CD4-positive, alpha-beta memory T cell (primary cell): ENCODE data around the gene USF2. TPM values are rescaled to one million over a fixed set of nuclear protein-coding genes. Genes with fewer than 3 reads are reported as not detected.

Experiments
- CTCF ChIA-PET: fragments of 350-600 bp; sonication (Branson Sonifier 250); formaldehyde crosslinking; loops from one replicate; lab custom pipeline; 2021; ENCODE audit warnings: inconsistent platforms; ENCODE audit not compliant: partially characterized antibody; lab: Charles Lee
- POLR2A ChIA-PET: fragments of 350-600 bp; sonication (Branson Sonifier 250); formaldehyde crosslinking; loops from one replicate; lab custom pipeline; 2021; ENCODE audit not compliant: partially characterized antibody; lab: Charles Lee
- DNase-seq, 5 donors: peaks; one replicate each; pipeline versions ENCODE4 v3.0.0 to v3.0.0-alpha.2; 2020 to 2022; ENCODE audit warnings: mixed read lengths in 1 of 5
- H3K27ac ChIP-seq: one replicate; pipeline ENCODE4 v1.7.0; 2013; ENCODE audit warnings: low read depth, low read length
- H3K27me3 ChIP-seq: 2 replicates; pipeline ENCODE4 v1.7.0; 2013; ENCODE audit warnings: mild to moderate bottlenecking, low read length, moderate library complexity; ENCODE audit not compliant: insufficient read depth
- H3K36me3 ChIP-seq: 2 replicates; pipeline ENCODE4 v1.7.0; 2013; ENCODE audit warnings: mild to moderate bottlenecking, low read length, moderate library complexity; ENCODE audit not compliant: insufficient read depth
- H3K4me1 ChIP-seq: 2 replicates; pipeline ENCODE4 v1.7.0; 2013; ENCODE audit warnings: mild to moderate bottlenecking, low read length, moderate library complexity; ENCODE audit not compliant: insufficient read depth
- H3K4me3 ChIP-seq, 2 donors: one replicate each; pipeline ENCODE4 v1.7.0; 2013; ENCODE audit warnings: low read length in 2 of 2, mild to moderate bottlenecking in 1 of 2
- H3K9me3 ChIP-seq, 2 donors: one replicate each; pipeline ENCODE4 v1.7.0; 2013; ENCODE audit warnings: low read length in 2 of 2, control low read depth in 1 of 2; ENCODE audit not compliant: control insufficient read depth in 1 of 2
- H3K27ac Mint-ChIP-seq, 7 donors: one replicate each; pipeline ENCODE4 v1.8.0; 2020 to 2021; ENCODE audit warnings: mixed read lengths in 7 of 7, mild to moderate bottlenecking in 6 of 7, inconsistent platforms in 3 of 7, moderate library complexity in 3 of 7
- H3K27me3 Mint-ChIP-seq, 2 donors: one replicate each; pipeline ENCODE4 v1.8.0; 2020 to 2021; ENCODE audit warnings: mixed read lengths in 2 of 2
- H3K36me3 Mint-ChIP-seq, 2 donors: one replicate each; pipeline ENCODE4 v1.8.0; 2020 to 2021; ENCODE audit warnings: mixed read lengths in 2 of 2, inconsistent platforms in 1 of 2, mild to moderate bottlenecking in 1 of 2
- H3K4me1 Mint-ChIP-seq, 4 donors: one replicate each; pipeline ENCODE4 v1.8.0; 2020 to 2021; ENCODE audit warnings: mixed read lengths in 4 of 4, mild to moderate bottlenecking in 1 of 4
- H3K4me3 Mint-ChIP-seq, 8 donors: one replicate each; pipeline ENCODE4 v1.8.0; 2020 to 2021; ENCODE audit warnings: mixed read lengths in 8 of 8, mild to moderate bottlenecking in 7 of 8, moderate library complexity in 6 of 8, inconsistent platforms in 3 of 8
- H3K9me3 Mint-ChIP-seq, 8 donors: one replicate each; pipeline ENCODE4 v1.8.0; 2020 to 2021; ENCODE audit warnings: mixed read lengths in 8 of 8, mild to moderate bottlenecking in 5 of 8, inconsistent platforms in 3 of 8, moderate library complexity in 1 of 8
- intact Hi-C: fragments of 100-400 bp; cut with micrococcal nuclease; formaldehyde crosslinking; loops from one replicate; pipeline ENCODE4 v1.15.1; 2023
- polyA plus RNA-seq, 2 donors: library from polyadenylated mRNA; unstranded; fragments of 300-500 nt; fragmentation: Illumina TruSeq; gene quantifications; one replicate each; pipeline ENCODE4 v1.2.3, GENCODE V29; 2021
- total RNA-seq, 2 experiments: library from RNA; stranded (reverse); gene quantifications; one replicate each; pipeline ENCODE4 v1.2.3, GENCODE V29; 2021

The USF2 gene
- total and polyA plus RNA-seq, 4 experiments from 2014 or later = 2.2 to 216 (median 107) TPM

DNA sequence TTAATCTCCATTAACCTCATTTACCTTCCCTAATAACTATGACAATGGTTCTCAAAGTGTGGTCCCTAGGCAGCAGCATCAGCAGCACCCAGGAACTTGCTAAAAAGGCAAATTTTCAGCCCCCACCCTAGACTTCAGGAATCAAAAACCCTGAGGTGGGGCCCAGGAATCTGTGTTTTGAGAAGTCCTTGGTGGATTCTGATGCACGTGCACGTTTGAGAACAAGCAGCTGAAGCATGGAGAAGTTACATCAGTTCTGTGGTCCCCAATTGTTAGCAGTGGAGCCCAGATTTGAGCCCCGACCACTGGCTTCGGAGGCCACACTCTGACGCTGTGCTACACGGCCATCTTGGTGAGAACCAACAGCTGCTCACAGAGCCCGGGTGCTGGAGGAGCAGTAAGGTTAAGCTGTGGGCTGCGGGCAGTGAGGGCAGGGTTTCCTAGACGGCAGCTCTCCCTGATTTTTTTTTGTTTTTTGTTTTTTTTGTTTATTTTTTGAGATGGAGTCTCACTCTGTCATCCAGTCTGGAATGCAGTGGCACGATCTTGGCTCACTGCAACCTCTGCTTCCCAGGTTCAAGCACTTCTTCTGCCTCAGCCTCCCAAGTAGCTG is 46.2 kb downstream of the USF2 start:
- no peaks in the 10 kb centered on the region for H3K9me3 ChIP-seq
- H3K4me3 ChIP-seq = no peak overlapping the region
- intact Hi-C loops = no loop called here
- H3K27me3 Mint-ChIP-seq = peaks cover 0 to 2% of the 10 kb centered on the region in 2 donors
- peak in 1 of 5 donors; percentile 3 for DNase-seq
- POLR2A ChIA-PET = no interaction called here
- peaks cover 6% of the 10 kb centered on the region for H3K4me1 ChIP-seq
- H3K4me3 Mint-ChIP-seq = no peak overlapping the region
- H3K27ac Mint-ChIP-seq = no peak overlapping the region
- peaks cover 0 to 12% (median 6%) of the 10 kb centered on the region in 4 donors for H3K4me1 Mint-ChIP-seq
- H3K27me3 ChIP-seq = no peaks in the 10 kb centered on the region
- no peak overlapping the region for H3K27ac ChIP-seq
- H3K36me3 ChIP-seq = no peaks in the 10 kb centered on the region
- CTCF ChIA-PET = no interaction called here
- no peaks in the 10 kb centered on the region for H3K9me3 Mint-ChIP-seq
- no peaks in the 10 kb centered on the region for H3K36me3 Mint-ChIP-seq

DNA sequence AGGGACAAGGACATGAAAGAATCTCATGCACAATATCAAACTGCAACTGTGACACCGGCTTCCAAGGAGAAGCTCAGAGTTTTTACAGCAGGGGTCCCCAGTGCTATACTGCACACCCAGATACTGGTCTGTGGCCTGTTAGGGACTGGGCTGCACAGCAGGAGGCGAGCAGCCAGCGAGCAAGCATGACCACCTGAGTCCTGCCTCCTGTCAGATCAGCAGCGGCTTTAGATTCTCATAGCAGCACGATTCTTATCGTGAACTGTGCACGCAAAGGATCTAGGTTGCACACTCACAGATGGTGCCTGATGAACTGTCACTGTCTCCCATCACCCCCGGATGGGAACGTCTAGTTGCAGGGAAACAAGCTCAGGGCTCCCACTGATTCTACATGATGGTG is 47.1 kb downstream of the USF2 start:
- Histone ChIP-seq H3K4me1 (peaks cover 6% of the 10 kb centered on the region), H3K36me3 (no peaks in the 10 kb centered on the region), H3K27ac (no peak overlapping the region), H3K4me3 (no peak overlapping the region), H3K27me3 (no peaks in the 10 kb centered on the region), H3K9me3 (no peaks in the 10 kb centered on the region)
- no peaks in the 10 kb centered on the region for H3K9me3 Mint-ChIP-seq
- ChIA-PET POLR2A (no interaction called here), CTCF (no interaction called here)
- no peak overlapping the region for H3K4me3 Mint-ChIP-seq
- no peak overlapping the region for H3K27ac Mint-ChIP-seq
- no peaks in the 10 kb centered on the region for H3K36me3 Mint-ChIP-seq
- intact Hi-C loops = no loop called here
- peaks cover 0 to 12% (median 6%) of the 10 kb centered on the region in 4 donors for H3K4me1 Mint-ChIP-seq
- peaks cover 0 to 2% of the 10 kb centered on the region in 2 donors for H3K27me3 Mint-ChIP-seq
- no peak for DNase-seq

DNA sequence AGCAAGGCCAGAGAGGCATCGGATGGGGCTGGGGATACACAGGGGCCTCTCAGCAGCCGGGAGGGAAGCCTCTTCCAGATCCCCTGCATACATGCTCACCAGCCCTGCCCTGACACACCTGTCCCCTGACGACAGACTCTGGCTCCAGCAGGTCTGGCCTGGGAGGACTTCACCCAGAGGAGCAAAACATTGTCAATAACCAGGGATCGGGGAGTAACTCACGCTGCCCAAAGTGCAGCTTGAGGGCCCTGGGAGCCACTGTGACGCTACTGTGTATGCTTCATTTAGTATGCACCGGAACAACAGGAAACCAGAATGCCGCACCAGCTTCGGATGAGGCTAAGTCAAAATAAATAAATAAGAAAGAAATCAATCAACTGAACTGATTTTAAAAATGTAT is 47.8 kb downstream of the USF2 start:
- ChIA-PET CTCF (no interaction called here), POLR2A (no interaction called here)
- peaks cover 6% of the 10 kb centered on the region for H3K4me1 ChIP-seq
- H3K4me3 ChIP-seq = no peak overlapping the region
- peaks cover 0 to 2% (median 0%) of the 10 kb centered on the region in 8 donors for H3K9me3 Mint-ChIP-seq
- H3K27me3 ChIP-seq = no peaks in the 10 kb centered on the region
- no peaks in the 10 kb centered on the region for H3K9me3 ChIP-seq
- no peak for DNase-seq
- H3K27ac Mint-ChIP-seq = no peak overlapping the region
- H3K36me3 ChIP-seq = no peaks in the 10 kb centered on the region
- H3K36me3 Mint-ChIP-seq = no peaks in the 10 kb centered on the region
- peaks cover 0 to 12% (median 6%) of the 10 kb centered on the region in 4 donors for H3K4me1 Mint-ChIP-seq
- H3K27me3 Mint-ChIP-seq = peaks cover 0 to 2% of the 10 kb centered on the region in 2 donors
- H3K27ac ChIP-seq = no peak overlapping the region
- intact Hi-C loops = no loop called here
- H3K4me3 Mint-ChIP-seq = peak overlapping the region in 1 of 8 donors; percentile 35

DNA sequence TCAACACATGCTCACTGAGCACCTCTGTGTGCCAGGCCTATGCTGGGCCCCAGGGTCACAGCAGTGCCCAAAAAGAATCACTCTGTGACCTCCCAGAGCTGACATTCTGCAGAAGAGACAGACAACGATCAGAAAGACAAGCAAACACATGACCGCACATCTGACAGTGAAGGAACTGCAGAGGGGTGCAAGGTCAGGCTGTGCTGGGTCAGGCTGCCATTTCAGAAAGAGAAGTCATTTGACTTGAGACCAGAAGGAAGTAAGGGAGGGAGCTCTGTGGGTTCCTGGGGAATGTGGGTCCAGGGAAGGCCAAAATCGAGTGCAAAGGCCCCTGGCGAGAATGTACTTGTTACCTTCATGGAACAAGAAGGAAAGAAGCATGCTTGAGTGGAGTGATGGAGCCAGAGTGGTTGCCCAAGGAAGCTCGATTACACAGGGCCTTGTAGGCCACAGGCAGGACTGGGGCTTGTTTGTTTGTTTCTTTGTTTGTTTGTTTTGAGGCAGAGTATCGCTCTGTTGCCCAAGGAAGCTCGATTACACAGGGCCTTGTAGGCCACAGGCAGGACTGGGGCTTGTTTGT is 48.8 kb downstream of the USF2 start:
- peaks cover 6% of the 10 kb centered on the region for H3K4me1 ChIP-seq
- POLR2A ChIA-PET = no interaction called here

DNA sequence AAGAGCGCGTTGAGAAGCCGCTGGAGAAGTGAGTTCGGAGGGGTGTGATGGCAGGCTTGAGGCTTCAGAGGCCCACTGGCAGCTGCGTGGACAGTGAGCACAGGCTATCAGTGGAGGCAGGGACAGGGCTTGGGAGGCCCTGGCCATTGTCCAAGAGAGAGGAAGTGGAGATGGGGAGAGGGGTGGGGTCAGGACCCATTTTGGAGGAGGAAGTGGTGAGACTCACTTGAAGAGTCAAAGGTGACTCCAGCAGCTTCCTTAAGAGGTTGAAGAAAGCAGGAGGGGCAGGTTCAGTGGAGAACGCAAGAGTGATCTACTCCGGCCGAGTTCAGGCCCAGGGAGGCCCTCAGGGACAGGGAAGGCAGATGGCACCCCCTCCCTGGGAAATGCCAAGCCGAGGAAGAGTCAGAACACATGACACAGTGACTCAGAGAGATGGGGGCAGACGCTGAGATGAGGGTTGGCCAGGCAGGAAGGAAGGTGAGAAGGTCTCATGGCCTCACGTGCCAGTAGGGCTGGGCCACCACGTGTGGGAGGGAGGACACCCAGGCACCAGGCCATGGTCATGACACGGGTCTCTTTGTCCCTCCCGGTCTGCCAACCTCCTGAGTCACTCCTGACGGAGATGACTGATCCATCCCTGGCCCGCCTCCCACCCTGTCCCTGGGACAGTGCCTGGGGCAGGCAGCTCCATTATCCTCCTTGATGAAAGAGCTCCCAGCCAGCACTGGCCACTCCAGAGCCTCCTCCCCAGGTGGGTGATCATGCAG is 50.1 kb downstream of the USF2 start:
- H3K4me3 ChIP-seq = no peak overlapping the region
- H3K36me3 ChIP-seq = no peaks in the 10 kb centered on the region
- intact Hi-C loops = no loop called here
- peaks cover 6% of the 10 kb centered on the region for H3K4me1 ChIP-seq
- no peak for DNase-seq
- H3K27me3 ChIP-seq = no peaks in the 10 kb centered on the region
- Mint-ChIP-seq H3K9me3 (peaks cover 0 to 9% (median 0%) of the 10 kb centered on the region in 8 donors), H3K4me1 (peaks cover 0 to 12% (median 6%) of the 10 kb centered on the region in 4 donors), H3K27ac (peak overlapping the region in 1 of 7 donors; percentile 32), H3K27me3 (peaks cover 0 to 2% of the 10 kb centered on the region in 2 donors), H3K4me3 (no peak overlapping the region), H3K36me3 (no peaks in the 10 kb centered on the region)
- POLR2A ChIA-PET = no interaction called here
- CTCF ChIA-PET = no interaction called here
- H3K27ac ChIP-seq = no peak overlapping the region
- no peaks in the 10 kb centered on the region for H3K9me3 ChIP-seq

More for the DNA sequence above, 48.8 kb downstream of the USF2 start:
- Mint-ChIP-seq H3K36me3 (no peaks in the 10 kb centered on the region), H3K4me3 (no peak overlapping the region), H3K27ac (no peak overlapping the region), H3K9me3 (peaks cover 0 to 9% (median 0%) of the 10 kb centered on the region in 8 donors), H3K4me1 (peaks cover 0 to 12% (median 6%) of the 10 kb centered on the region in 4 donors), H3K27me3 (peaks cover 0 to 2% of the 10 kb centered on the region in 2 donors)
- CTCF ChIA-PET = no interaction called here
- DNase-seq = no peak
- Histone ChIP-seq H3K27ac (no peak overlapping the region), H3K27me3 (no peaks in the 10 kb centered on the region), H3K36me3 (no peaks in the 10 kb centered on the region), H3K4me3 (no peak overlapping the region), H3K9me3 (no peaks in the 10 kb centered on the region)
- intact Hi-C loops = no loop called here

DNA sequence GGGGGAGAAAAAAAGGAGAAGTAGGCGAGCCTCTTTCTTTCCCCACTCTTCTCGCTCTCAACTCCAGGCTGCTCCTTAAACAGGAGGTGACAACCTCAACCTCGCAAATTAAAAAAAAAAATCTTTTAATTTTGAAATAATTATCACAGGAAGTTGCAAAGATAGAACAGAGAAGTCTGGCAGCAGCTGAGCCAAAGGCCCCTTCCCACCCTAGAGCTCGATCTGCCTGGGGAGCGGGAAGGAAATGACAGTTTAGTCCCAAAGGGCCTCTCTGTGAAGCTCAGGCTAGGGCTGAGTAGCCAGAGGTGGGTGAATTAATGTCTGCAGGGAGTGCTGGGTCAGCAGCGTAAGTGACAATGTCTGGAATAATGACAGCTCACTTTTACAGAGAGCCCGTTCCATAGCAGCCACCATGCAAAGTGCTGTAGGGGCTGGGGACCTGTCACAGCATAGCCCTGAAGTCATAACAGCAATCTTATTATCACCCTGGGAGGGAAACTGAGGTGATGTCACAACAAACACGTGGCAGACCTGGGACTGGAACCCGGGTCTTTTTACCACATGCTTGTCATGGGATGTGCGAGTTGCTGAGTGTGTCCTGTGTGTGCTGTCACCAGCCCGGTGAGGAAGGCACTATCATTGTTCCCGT is 51.4 kb downstream of the USF2 start:
- peaks cover 6% of the 10 kb centered on the region for H3K4me1 ChIP-seq
- ChIA-PET POLR2A (no interaction called here), CTCF (interaction anchor here (0.7 kb wide), 1 partner anchor 196 kb away, joined by 3 read pairs; no protein-coding TSS in a partner anchor)
- H3K4me3 Mint-ChIP-seq = no peak overlapping the region
- H3K27me3 Mint-ChIP-seq = peaks cover 0 to 2% of the 10 kb centered on the region in 2 donors
- peaks cover 0 to 12% (median 6%) of the 10 kb centered on the region in 4 donors for H3K4me1 Mint-ChIP-seq
- no peaks in the 10 kb centered on the region for H3K36me3 Mint-ChIP-seq
- no peaks in the 10 kb centered on the region for H3K27me3 ChIP-seq
- no peak overlapping the region for H3K4me3 ChIP-seq
- intact Hi-C loops = no loop called here
- H3K27ac Mint-ChIP-seq = no peak overlapping the region
- H3K27ac ChIP-seq = no peak overlapping the region
- H3K36me3 ChIP-seq = no peaks in the 10 kb centered on the region
- no peak for DNase-seq
- no peaks in the 10 kb centered on the region for H3K9me3 ChIP-seq
- peaks cover 0 to 9% (median 0%) of the 10 kb centered on the region in 8 donors for H3K9me3 Mint-ChIP-seq

DNA sequence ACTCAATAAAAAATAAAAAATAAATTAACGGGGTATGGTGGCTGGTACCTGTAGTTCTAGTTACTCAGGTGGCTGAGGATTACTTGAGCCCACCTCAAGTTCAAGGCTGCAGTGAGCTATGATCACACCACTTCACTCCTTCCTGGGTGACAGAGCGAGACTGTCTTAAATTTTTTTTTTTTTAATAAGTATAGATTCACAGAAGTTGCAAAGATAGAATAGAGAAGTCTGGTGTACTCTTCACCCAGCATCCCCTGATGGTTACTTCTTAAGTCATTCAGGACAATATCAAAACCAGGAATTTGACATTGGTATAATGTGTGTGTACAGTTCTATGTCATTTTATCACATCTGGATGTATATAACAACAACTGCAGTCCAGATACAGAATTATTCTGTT is 52.5 kb downstream of the USF2 start:
- no peak overlapping the region for H3K4me3 Mint-ChIP-seq
- no peaks in the 10 kb centered on the region for H3K36me3 Mint-ChIP-seq
- Histone ChIP-seq H3K27me3 (no peaks in the 10 kb centered on the region), H3K27ac (no peak overlapping the region), H3K4me3 (no peak overlapping the region), H3K9me3 (no peaks in the 10 kb centered on the region), H3K36me3 (no peaks in the 10 kb centered on the region), H3K4me1 (peaks cover 6% of the 10 kb centered on the region)
- peaks cover 0 to 2% of the 10 kb centered on the region in 2 donors for H3K27me3 Mint-ChIP-seq
- no peak overlapping the region for H3K27ac Mint-ChIP-seq
- peaks cover 0 to 12% (median 6%) of the 10 kb centered on the region in 4 donors for H3K4me1 Mint-ChIP-seq
- POLR2A ChIA-PET = no interaction called here
- peaks cover 0 to 9% (median 0%) of the 10 kb centered on the region in 8 donors for H3K9me3 Mint-ChIP-seq
- no peak for DNase-seq
- intact Hi-C loops = no loop called here
- CTCF ChIA-PET = no interaction called here
